Tongue (tissue), 3 donors: ENCODE data around the gene PGBD1. TPM values are rescaled to one million over a fixed set of nuclear protein-coding genes. Genes with fewer than 3 reads are reported as not detected.

Experiments
- DNase-seq: peaks from one replicate; pipeline ENCODE4 v3.0.0-alpha.2; 2015
- small RNA-seq: library from RNA; depleted of rRNA; stranded (forward); fragments of <200 nt; gene quantifications from one replicate; pipeline ENCODE3, GENCODE V24; 2014; ENCODE audit warnings: low replicate concordance
- total RNA-seq: library from RNA; depleted of rRNA; stranded (reverse); fragments of >200 nt; gene quantifications from one replicate; pipeline ENCODE4 v1.2.3, GENCODE V29; 2014

PGBD1 gene
- total RNA-seq, 1 donor from 2014 or later: 8.5 TPM

DNA sequence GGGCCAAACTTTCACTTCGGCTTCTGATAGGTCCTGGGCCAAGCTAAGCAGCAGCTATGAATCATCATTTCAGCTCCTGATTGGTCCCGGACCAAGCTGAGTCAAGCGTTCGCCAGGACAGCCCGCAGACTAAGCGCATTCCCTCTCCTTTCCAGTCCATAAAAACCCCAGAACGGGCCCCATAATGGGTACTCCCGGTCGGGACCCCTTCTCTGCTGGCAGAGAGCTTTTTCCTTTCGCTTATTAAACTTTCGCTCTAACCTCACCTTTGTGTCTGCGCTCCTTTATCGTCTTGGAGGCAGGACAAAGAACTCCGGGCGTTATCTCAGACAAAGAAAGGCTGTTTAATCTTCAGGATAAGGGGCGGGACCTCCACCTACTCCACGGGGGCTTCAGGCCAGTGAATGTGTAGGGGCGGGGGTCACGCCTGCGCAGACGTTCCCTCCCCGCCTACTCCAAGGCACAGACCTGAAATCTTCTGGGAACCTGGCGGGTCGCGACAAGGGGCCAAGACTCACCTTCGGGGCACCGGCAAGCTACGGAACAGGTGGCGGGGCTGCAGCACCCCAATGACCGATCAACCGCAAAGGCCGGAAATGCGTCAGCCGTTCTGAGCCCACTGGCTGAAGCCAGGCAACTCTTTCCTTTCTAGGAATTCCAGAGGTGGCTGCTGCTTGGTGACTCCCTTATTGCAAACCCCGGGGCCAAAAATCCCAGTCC, 54.4 kb downstream of the PGBD1 start, which contains the start of gene ZSCAN31:
ZSCAN31 (minus strand) TSS at position 585 of the 720 bp plus-strand sequence. CDS start 6,465 bp downstream, outside the sequence.
- peak; percentile 99 for DNase-seq

DNA sequence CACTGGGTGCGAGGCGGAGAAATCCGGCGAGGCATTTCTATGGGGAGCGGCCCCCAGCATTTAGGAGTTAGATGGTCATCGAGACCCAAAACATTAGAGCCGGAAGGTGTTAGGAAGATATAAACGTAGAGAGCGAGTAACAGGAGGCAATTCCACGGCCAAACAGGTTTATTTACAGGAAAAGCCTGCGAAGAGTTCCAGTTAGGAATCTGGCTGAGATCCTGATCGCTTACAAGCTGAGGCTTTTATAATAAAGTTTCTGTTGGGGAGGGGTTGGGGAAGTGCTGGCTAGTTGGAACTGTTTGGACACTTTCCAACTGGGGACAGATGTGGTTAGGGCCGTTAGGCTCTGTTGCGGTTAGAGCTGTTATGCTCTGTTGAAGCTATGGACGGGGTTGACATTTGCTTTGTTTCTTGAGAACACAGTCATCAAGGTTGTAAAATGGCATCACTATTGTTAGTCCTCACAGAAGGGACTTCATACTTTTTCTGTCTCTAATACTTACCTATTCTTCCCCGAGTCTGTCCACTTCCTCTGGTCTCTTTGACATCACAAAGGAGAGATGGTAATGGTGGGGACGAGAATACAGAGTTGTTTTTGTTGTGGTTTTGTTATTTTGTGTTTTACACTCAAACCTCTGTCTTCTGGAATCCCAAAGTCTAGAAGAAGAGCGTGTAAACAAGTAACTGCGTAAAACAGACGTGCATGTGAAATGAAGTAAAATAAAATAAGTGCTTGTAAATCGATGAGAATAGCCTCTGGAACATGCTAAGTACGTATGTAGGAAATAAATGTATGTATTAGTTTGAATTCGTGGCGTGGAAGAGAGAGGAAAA, 55.1 kb downstream of the PGBD1 start:
- DNase-seq: peak; percentile 91

DNA sequence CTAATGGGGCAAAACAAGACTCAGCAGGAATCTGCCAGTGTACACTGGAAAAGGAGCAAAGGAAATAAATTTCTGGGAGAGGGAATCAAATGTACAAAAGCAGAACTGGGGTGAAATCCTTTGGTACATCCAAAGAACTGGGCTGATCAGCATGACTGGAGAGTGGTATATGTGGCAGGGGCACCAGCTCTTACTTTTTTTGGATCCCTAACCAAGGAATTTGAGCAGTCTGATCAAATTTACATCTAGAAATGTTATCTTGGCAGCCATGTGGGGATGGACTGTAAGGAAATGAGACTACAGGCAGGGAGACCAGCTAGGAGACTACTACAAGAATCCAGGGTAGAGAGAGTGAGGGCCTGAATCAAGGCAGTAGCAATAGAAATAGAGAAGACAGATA, 55.7 kb downstream of the PGBD1 start:
- no peak for DNase-seq

DNA sequence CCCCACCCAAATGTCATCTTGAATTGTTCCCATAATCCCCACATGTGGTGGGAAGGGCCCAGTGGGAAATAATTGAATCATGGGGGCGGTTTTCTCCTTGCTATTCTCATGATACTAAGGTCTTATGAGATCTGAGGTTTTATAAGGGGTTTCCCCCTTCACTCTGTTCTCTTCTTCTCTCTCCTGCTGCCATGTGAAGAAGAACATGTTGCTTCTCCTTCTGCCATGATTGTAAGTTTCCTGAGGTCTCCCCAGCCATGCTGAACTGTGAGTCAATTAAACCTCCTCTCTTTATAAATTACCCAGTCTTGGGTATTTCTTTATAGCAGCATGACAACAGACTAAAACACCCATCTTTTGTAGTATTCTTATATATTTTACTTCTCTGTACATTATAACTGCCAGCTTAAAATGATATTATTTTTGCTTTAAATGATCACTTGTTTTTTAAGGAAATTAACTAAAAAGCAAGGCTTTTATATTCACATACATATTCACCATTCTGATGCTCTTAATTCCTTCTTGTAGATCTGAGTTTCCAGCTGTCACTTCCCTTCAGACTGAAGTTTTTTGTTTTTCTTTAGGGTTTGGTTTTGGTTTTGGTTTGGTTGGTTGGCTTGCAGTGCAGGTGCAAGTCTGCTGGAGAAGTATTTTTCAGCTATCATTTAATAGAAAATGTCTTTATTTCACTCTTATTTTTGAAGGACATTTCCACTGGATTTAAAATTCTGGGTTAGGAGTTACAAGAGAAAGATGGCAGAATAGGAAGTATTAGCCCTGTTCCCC, 59.1 kb downstream of the PGBD1 start:
- DNase-seq: no peak

DNA sequence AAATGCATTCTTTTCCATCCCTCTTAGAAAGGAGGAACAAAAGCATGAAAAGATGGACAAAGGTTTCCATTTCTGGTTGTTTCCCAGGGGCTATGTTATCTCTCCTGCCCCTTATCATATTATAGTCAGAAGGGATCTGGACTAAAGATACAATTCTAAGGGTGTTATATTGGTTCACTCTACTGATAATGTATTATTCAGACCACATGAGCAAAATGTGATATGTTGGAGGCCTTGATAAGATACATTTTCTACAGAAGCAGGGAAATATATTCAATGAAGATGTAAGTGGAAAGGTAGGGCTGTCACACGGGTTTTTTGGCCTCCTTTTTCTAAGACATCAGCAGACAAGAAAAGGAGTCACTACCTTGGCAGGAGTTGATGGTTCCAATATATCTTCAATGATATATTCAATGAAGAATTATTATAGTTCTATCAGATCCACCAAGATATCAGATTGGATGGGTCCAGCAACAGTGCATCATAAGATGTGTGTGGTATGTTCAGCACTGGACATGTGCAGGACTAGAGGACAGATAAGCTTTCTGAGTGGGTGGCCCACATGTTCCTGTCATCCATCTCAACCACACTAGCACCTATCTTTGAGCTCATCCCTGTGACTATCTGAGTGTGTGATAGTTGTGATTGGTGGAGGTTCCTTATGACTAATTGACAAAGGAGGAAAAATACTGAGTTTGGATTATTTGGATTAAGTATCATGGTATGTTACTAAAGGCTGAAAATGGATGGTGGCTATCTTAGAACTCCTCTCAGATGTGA, 62.7 kb downstream of the PGBD1 start:
- DNase-seq: no peak

DNA sequence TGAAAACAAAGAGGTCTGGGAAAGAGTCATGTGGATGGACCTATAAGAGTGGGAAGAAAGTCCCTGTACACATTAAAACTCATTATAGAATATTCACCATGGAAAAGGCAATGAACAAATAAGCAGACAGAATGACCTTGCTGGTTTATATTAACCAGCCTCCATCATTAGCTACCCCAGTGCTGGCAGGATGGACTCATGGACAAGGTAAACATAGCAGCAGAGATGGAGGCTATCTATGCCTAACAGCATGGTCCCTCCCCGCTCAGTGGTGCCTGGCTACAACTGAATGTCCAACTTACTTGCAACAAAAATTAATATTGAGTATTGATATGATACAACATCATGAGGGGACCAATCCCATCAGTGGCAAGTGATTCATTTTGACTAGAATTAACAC, 63.8 kb downstream of the PGBD1 start:
- DNase-seq: no peak

DNA sequence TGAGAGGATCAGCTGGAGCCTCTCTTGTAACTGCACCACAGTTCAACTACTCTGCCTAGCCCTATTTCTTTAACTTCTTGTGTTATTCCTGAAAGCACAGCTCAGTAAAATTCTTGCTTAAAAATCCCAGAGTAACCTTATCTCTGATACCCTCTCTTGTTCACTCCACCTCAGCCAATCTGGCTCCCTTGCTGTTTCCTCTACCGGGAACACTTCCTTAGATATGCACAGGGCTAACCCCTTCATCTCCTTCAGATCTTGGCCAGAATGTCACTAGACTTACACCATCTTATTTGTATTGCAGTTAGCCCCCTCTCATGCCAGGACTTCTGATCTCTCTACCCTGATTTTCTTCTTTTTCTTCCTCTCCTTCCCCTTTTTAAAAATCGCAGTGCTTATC, 65.7 kb downstream of the PGBD1 start:
- no peak for DNase-seq

DNA sequence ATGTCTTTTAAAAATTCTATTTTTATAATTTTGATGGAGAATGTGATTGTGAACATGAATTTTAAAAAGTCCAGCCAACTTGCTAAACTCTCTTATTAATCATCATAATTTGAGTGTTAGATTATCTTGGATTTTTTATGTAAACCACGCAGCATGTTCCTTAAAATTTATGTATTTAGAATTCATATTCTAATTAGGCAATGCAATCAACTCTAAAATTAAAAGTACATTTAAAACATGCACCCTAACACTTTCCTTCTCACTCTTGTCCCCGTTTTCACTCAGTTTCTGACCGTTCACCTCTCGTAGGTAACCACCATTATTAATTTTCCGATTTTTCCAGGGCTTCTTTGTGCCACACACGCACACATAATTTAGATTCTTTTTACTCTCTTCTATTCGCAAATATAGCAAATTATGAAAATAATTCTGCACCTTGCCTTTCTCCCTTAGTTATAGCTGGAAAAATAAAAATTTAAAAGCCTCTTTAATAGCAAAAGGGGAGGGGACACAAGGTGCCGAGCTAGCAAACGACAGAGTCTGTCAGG, 68.0 kb downstream of the PGBD1 start:
- no peak for DNase-seq

DNA sequence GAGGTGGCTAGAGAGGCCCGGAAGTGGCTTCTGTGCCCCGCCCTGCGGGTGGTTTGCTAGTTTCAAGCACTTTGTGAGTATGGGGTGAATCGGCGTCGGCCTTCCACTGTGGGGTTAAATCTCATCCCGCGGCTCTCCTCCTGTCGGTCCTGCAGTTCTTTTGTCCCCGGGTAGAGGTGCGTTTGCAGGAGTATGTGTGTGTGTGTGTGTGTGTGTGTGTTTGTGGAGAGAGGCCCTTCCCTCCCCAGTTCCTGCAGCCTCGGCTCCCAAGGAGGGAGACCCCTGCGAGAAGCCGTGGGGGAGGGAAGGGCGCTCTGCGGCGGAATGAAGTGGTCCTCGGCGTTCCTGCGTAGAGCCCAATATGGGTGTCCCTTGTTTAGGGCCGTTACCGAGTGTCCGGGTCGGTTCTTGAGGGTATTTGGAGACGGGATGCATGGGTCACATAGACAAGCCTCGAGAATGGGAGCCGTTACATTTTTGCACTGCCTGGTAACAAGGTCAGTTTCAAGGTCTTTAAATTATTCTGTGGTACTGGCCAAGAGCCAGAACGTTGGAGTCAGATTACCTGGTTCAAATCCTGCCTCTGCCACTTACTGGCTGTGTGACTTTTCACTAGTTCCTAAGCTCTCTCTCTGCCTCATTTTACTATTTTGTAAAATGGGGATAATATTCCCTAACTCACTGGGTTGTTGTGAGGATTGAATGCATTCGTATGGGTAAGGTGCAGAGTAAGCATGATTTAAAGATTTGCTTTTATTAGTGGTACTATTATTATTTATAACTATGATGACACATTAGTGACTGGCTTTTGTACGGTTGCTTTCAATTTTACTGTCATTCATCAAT, 68.7 kb downstream of the PGBD1 start, which contains the start of gene ZKSCAN3:
ZKSCAN3 (plus strand) TSS at position 56 of the 846 bp plus-strand sequence. CDS start 9,640 bp downstream, outside the sequence.
- peak; percentile 92 for DNase-seq

DNA sequence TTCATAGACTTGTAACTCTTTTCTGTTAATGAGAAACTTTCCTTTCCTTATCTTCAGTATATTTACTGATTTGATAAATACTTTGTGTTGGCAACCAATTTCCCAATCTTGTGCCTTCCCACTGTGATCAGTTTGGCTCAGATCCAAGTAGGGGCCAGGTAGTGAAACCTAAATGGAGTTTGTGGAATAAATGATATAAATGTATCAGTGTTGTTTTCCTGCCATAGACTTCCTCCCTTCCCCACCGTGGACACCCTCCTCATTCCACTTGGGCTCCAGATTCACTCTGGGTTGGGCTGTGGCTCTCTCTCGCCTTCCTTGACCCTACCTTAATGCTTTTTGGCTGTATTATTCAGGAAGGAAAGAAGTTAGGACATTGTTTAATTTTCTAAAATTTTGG, 69.7 kb downstream of the PGBD1 start:
- no peak for DNase-seq

DNA sequence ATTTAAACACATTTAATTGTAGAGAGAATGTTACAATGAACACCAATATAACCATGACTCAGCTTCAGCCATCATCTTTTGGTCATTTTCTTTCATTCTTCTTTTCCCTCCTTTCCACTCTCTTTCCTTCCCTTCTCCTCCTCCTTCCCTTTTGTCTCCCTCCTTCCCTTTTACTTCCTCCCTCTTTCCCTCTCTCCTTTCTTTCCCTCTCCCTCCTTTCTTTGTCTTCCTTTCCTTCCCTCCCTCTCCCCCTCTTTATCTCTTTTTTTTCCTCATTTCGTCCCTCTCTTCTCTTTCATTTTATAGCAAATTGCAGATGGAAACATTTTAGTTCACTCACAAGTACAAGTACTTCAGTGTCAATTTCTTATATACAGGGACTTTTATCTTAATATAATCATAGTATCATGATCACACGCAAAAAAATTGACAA, 70.1 kb downstream of the PGBD1 start:
- DNase-seq: no peak

Small RNAs within 50 kb of the gene (small RNA-seq; reads per million reads assigned to genes)
- gene AL021997.1: not detected
- gene AL021997.2: not detected

Other genes with a start within 250 kb of the PGBD1 start
- 0.72 TPM for gene ZNF165, start 201.0 kb upstream of the PGBD1 start, total RNA-seq
- 3.5 TPM for gene ZSCAN16, start 157.0 kb upstream of the PGBD1 start, total RNA-seq
- gene ZKSCAN8, start 139.7 kb upstream of the PGBD1 start, total RNA-seq: 29.8 TPM
- gene ZSCAN9, start 56.3 kb upstream of the PGBD1 start, total RNA-seq: 21.3 TPM
- 4.8 TPM for gene ZKSCAN4, start 29.3 kb upstream of the PGBD1 start, total RNA-seq
- 0.62 TPM for gene NKAPL, start 22.3 kb upstream of the PGBD1 start, total RNA-seq
- 20.5 TPM for gene ZSCAN26, start 14.4 kb upstream of the PGBD1 start, total RNA-seq
- gene ZSCAN31, start 54.6 kb downstream of the PGBD1 start, total RNA-seq: 14.3 TPM
- gene ZKSCAN3, start 68.4 kb downstream of the PGBD1 start, total RNA-seq: 9.8 TPM
- gene ZSCAN12, start 118.2 kb downstream of the PGBD1 start, total RNA-seq: 11.8 TPM
- 7.3 TPM for gene ZSCAN23, start 161.9 kb downstream of the PGBD1 start, total RNA-seq
- gene GPX6, start 234.2 kb downstream of the PGBD1 start, total RNA-seq: not detected
- gene GPX5, start 244.3 kb downstream of the PGBD1 start, total RNA-seq: not detected